ENCODE measurements around the gene LCOR.

The LCOR gene

GRCh38 chr10:97013568-97013967 is 181.5 kb downstream of the LCOR start:
- no peak for DNase-seq
- H3K27me3 ChIP-seq (replicated peaks), result no peaks in the 10 kb centered on the region
- H3K36me3 ChIP-seq (replicated peaks), result no peaks in the 10 kb centered on the region
- no peak overlapping the region for H3K27ac ChIP-seq
- H3K4me3 ChIP-seq (ENCODE audit: low read depth, low read length), result no peak overlapping the region
- TF ChIP-seq CTCF (IDR thresholded peaks at IDR 0.05; ENCODE audit: low read depth, low read length, missing control alignments), result no peak
- in situ Hi-C loops (cut with HindIII; ENCODE audit: low pct_ligation_motif_present, low sequenced_read_pairs), result no loop called here

DNA sequence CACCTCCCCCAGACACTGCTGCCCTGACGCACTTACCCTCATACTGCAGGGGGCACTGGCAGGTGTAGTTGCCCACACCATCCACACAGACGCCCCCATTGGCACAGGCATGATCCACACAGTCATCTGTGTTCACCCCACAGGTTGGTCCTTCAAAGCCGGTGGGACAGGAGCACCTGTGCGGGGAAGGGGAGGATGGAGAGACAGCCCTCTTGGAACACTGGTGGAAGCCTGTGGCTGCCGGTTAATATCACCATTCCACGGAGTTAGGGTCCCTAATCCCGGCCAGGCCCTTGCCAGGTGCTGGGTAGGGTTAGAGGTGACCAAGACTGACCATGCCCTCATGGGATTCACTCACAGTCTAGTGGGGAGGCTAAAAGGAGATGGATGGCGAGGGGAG is 181.9 kb downstream of the LCOR start:
- no peak overlapping the region for H3K27ac ChIP-seq
- DNase-seq, result no peak
- in situ Hi-C loops (cut with HindIII; ENCODE audit: low pct_ligation_motif_present, low sequenced_read_pairs), result no loop called here
- no peak for TF ChIP-seq CTCF (IDR thresholded peaks at IDR 0.05; ENCODE audit: low read depth, low read length, missing control alignments)
- H3K27me3 ChIP-seq (replicated peaks), result no peaks in the 10 kb centered on the region
- H3K36me3 ChIP-seq (replicated peaks), result no peaks in the 10 kb centered on the region
- no peak overlapping the region for H3K4me3 ChIP-seq (ENCODE audit: low read depth, low read length)

- Histone ChIP-seq H3K4me3 (ENCODE audit: low read depth, low read length) (no peak overlapping the region), H3K36me3 (replicated peaks) (no peaks in the 10 kb centered on the region), H3K27me3 (replicated peaks) (no peaks in the 10 kb centered on the region), H3K27ac (no peak overlapping the region)
- in situ Hi-C loops (cut with HindIII; ENCODE audit: low pct_ligation_motif_present, low sequenced_read_pairs), result no loop called here
- no peak for TF ChIP-seq CTCF (IDR thresholded peaks at IDR 0.05; ENCODE audit: low read depth, low read length, missing control alignments)
- DNase-seq, result no peak
Observed at GRCh38 chr10:97015240-97015639, 183.1 kb downstream of the LCOR start.

- no peak for DNase-seq
- no peaks in the 10 kb centered on the region for H3K27me3 ChIP-seq (replicated peaks)
- H3K27ac ChIP-seq, result no peak overlapping the region
- no peak for TF ChIP-seq CTCF (IDR thresholded peaks at IDR 0.05; ENCODE audit: low read depth, low read length, missing control alignments)
- H3K36me3 ChIP-seq (replicated peaks), result no peaks in the 10 kb centered on the region
- no peak overlapping the region for H3K4me3 ChIP-seq (ENCODE audit: low read depth, low read length)
- in situ Hi-C loops (cut with HindIII; ENCODE audit: low pct_ligation_motif_present, low sequenced_read_pairs), result no loop called here
Observed at GRCh38 chr10:97016728-97017473, 184.8 kb downstream of the LCOR start.

DNA sequence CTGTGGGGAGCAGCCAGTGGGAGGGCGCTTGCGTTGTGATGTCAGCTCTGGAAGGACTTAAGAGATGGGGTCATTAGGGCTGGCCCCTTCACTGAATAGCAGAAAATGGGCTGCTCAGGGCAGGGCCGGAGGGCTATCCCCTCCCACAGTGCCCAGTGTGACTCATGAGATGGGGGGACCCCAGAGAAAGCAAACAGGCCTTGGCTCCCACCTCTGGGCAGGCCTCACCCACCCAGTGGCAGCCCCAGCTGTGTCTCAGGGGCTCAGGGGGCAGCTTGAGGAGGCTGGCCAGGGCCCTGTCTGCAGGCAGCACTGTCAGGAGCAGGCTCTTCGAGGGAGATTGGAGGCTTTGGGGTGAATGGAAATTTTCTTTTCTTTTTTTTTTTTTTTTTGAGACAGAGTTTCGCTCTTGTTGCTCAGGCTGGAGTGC is 185.4 kb downstream of the LCOR start:
- in situ Hi-C loops (cut with HindIII; ENCODE audit: low pct_ligation_motif_present, low sequenced_read_pairs), result no loop called here
- H3K27ac ChIP-seq, result no peak overlapping the region
- no peak for DNase-seq
- H3K27me3 ChIP-seq (replicated peaks), result no peaks in the 10 kb centered on the region
- no peak overlapping the region for H3K4me3 ChIP-seq (ENCODE audit: low read depth, low read length)
- TF ChIP-seq CTCF (IDR thresholded peaks at IDR 0.05; ENCODE audit: low read depth, low read length, missing control alignments), result no peak
- H3K36me3 ChIP-seq (replicated peaks), result no peaks in the 10 kb centered on the region

Data from brain microvascular endothelial cell (primary cell).